Right lobe of liver (tissue), 6 donors: ENCODE measurements around the gene NAV2. TPM values are rescaled to one million over a fixed set of nuclear protein-coding genes. Genes with fewer than 3 reads are reported as not detected.

Experiments
- ATAC-seq, 4 donors: fragments of 200-7000 bp; cut with Tn5 transposase; one replicate each; pipeline ENCODE4 v1.9.1; 2020; ENCODE audit warnings: mild to moderate bottlenecking in 4 of 4, moderate library complexity in 4 of 4
- DNase-seq, 3 donors: peaks; one replicate each; pipeline ENCODE4 v3.0.0-alpha.2; 2020
- H3K27ac ChIP-seq, 3 donors: fragments of 200-600 bp; one replicate each; pipeline ENCODE4 v1.8.0; 2022
- H3K27me3 ChIP-seq, 2 donors: fragments of 200-600 bp; one replicate each; pipeline ENCODE4 v1.8.0; 2022
- H3K36me3 ChIP-seq, 4 donors: fragments of 200-600 bp; sonication (generic) in 1 of 4; one replicate each; pipeline versions ENCODE4 v1.5.1 to v1.8.0; 2017 to 2022; ENCODE audit warnings: control low read depth in 1 of 4
- H3K4me1 ChIP-seq, 4 donors: fragments of 200-600 bp; sonication (generic) in 1 of 4; one replicate each; pipeline versions ENCODE4 v1.5.1 to v1.8.0; 2017 to 2022; ENCODE audit warnings: control low read depth in 1 of 4
- H3K4me3 ChIP-seq, 3 donors: fragments of 200-600 bp; one replicate each; pipeline ENCODE4 v1.8.0; 2022
- H3K9me3 ChIP-seq, 4 donors: fragments of 200-600 bp; sonication (generic) in 1 of 4; one replicate each; pipeline versions ENCODE4 v1.5.1 to v1.8.0; 2017 to 2022; ENCODE audit warnings: control low read depth in 1 of 4
- POLR2A ChIP-seq: fragments of 450-650 bp; IDR thresholded peaks from one replicate; pipeline ENCODE4 v1.6.1; 2017; ENCODE audit warnings: antibody characterized with exemption, mild to moderate bottlenecking
- WGBS: methylation state at CpG from one replicate; pipeline ENCODE4 v1.1.6; 2018; ENCODE audit warnings: low coverage, low lambda C conversion rate; ENCODE audit not compliant: insufficient coverage; ENCODE audit errors: missing lambda C conversion rate; 5-methylcytosine and 5-hydroxymethylcytosine counted together
- intact Hi-C, 2 donors: fragments of 100-400 bp; cut with DNase I; formaldehyde crosslinking; loops; one replicate each; pipeline versions ENCODE4 v1.11.2 to v1.14.1; 2022
- total RNA-seq, 6 experiments: library from RNA; depleted of rRNA in 2 of 6; stranded (reverse); fragments of >200 nt in 2 of 6; fragmentation: NEBNext Ultra II Directional in 3 of 6; extraction: Animal tissue kit (Norgen Biotek cat#: 25700) in 3 of 6; gene quantifications; one replicate each; pipeline versions ENCODE4 v1.1.0 to v1.2.4, GENCODE V29; 2016 to 2023
- TF ChIP-seq, protein P1 (sequence below), 4 donors: fragments of 200-600 bp in 3 of 4; fragments of 450-650 bp in 1 of 4; IDR thresholded peaks; one replicate each; pipeline versions ENCODE4 v1.5.1 to v1.8.0; 2016 to 2022; ENCODE audit warnings: antibody characterized with exemption in 4 of 4, mild to moderate bottlenecking in 2 of 4
- donor health status: DM: no; HTN: yes; CAD: no.
- donor health status: DM: no; HTN: no; CAD: no.
- donor health status: DM: no; HTN: no; CAD: no.
- donor health status: DM: no; HTN: yes; CAD: no.
- donor health status: DM: no; HTN: yes; CAD: no.

NAV2 gene
- total RNA-seq, 6 experiments from 2014 or later = 15.5 to 69.2 (median 37.1) TPM

GRCh38 chr11:20117291-20117690 is 404.7 kb downstream of the NAV2 start:
- H3K4me1 ChIP-seq = no peaks in the 10 kb centered on the region
- H3K36me3 ChIP-seq = peaks cover 0 to 50% (median 21%) of the 10 kb centered on the region in 4 donors
- TF ChIP-seq, protein P1, sequence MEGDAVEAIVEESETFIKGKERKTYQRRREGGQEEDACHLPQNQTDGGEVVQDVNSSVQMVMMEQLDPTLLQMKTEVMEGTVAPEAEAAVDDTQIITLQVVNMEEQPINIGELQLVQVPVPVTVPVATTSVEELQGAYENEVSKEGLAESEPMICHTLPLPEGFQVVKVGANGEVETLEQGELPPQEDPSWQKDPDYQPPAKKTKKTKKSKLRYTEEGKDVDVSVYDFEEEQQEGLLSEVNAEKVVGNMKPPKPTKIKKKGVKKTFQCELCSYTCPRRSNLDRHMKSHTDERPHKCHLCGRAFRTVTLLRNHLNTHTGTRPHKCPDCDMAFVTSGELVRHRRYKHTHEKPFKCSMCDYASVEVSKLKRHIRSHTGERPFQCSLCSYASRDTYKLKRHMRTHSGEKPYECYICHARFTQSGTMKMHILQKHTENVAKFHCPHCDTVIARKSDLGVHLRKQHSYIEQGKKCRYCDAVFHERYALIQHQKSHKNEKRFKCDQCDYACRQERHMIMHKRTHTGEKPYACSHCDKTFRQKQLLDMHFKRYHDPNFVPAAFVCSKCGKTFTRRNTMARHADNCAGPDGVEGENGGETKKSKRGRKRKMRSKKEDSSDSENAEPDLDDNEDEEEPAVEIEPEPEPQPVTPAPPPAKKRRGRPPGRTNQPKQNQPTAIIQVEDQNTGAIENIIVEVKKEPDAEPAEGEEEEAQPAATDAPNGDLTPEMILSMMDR (IDR thresholded peaks at IDR 0.05) = no peak
- no peak for TF ChIP-seq POLR2A
- no peaks in the 10 kb centered on the region for H3K9me3 ChIP-seq
- intact Hi-C loops = no loop called here
- 94% methylated on average over 1 of the region's 5 CpGs for WGBS
- no peak overlapping the region for H3K27ac ChIP-seq
- ATAC-seq (no peak), DNase-seq (no peak)
- H3K27me3 ChIP-seq = no peaks in the 10 kb centered on the region
- H3K4me3 ChIP-seq = no peak overlapping the region

GRCh38 chr11:20118209-20118608 is 405.6 kb downstream of the NAV2 start:
- Histone ChIP-seq H3K9me3 (no peaks in the 10 kb centered on the region), H3K36me3 (peaks cover 0 to 50% (median 21%) of the 10 kb centered on the region in 4 donors), H3K27me3 (no peaks in the 10 kb centered on the region), H3K4me3 (no peak overlapping the region), H3K27ac (no peak overlapping the region), H3K4me1 (no peaks in the 10 kb centered on the region)
- peak in 1 of 4 donors; percentile 10 for ATAC-seq
- TF ChIP-seq, protein P1 (IDR thresholded peaks at IDR 0.05) = no peak
- TF ChIP-seq POLR2A = no peak
- DNase-seq = no peak
- intact Hi-C loops = no loop called here
- 91% methylated on average over 7 of the region's 15 CpGs for WGBS

- no peak for ATAC-seq
These were observed 406.7 kb downstream of the NAV2 start for GRCh38 chr11:20119315-20119714.

GRCh38 chr11:20120134-20120925 is 407.7 kb downstream of the NAV2 start:
- ATAC-seq (no peak), DNase-seq (no peak)
- no peaks in the 10 kb centered on the region for H3K27me3 ChIP-seq
- no peak for TF ChIP-seq POLR2A
- TF ChIP-seq, protein P1 (IDR thresholded peaks at IDR 0.05) = no peak
- H3K4me3 ChIP-seq = no peak overlapping the region
- H3K9me3 ChIP-seq = no peaks in the 10 kb centered on the region
- 87% methylated on average over 7 of the region's 7 CpGs for WGBS
- peaks cover 0 to 42% (median 18%) of the 10 kb centered on the region in 4 donors for H3K36me3 ChIP-seq
- intact Hi-C loops = loop anchor here in 1 of 2 donors (10.0 kb wide), 1 partner anchor 234 kb away; no protein-coding TSS in a partner anchor
- no peaks in the 10 kb centered on the region for H3K4me1 ChIP-seq
- no peak overlapping the region for H3K27ac ChIP-seq

More at GRCh38 chr11:20119315-20119714, 406.7 kb downstream of the NAV2 start:
- 70% methylated on average over 6 of the region's 12 CpGs for WGBS
- H3K4me3 ChIP-seq = no peak overlapping the region
- TF ChIP-seq POLR2A = no peak
- TF ChIP-seq, protein P1 (IDR thresholded peaks at IDR 0.05) = no peak
- no peaks in the 10 kb centered on the region for H3K27me3 ChIP-seq
- no peak overlapping the region for H3K27ac ChIP-seq
- peaks cover 0 to 48% (median 21%) of the 10 kb centered on the region in 4 donors for H3K36me3 ChIP-seq
- H3K4me1 ChIP-seq = no peaks in the 10 kb centered on the region
- no peaks in the 10 kb centered on the region for H3K9me3 ChIP-seq
- intact Hi-C loops = no loop called here
- DNase-seq = no peak
